GM10847 (cell line): ENCODE data around the gene WWC1.

Experiments
- POLR2A ChIP-seq: IDR thresholded peaks from 2 replicates; pipeline ENCODE4 v1.6.1; 2011; ENCODE audit not compliant: insufficient read length; ENCODE audit errors: extremely low read depth

Gene WWC1

DNA sequence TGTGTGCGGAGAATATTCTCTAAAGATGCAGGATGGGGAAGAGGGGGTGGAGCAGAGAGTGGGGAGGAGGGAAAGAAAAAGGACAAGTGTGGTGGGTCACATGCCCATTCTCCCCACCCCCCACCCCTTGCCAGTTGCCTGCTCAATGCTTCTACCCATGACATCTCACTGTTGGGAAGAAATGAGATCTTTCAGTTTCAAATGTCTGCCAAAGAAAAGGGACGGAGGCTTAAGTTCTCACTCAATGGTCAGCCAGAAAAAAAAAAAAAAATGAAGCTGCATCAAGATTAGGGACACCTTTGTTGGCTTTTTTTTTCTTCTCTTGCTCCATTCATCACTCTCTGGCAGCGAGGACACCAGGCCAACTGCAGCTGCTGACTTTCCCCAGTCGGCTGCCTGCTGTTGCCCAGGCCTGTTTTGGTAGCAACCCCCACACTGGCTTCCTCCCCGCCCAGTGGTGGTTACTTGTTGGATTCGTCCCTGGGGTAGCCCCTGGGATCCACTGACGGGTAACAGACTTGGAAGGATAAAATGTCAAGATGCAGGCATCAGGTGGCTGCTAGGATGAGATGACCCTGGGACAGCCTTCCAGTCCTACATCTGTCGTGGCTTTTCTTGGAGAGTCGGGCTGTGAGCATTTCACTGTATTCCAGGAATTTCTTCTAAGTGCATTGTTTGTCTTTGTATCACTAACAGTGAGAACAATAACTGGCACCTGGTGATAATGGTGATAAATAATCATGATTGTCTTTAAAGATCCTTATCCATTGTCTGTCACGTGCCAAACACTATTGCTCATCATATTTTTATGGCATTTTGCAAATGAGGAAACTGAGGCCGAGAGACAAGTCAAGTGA lies 9.1 kb downstream of the WWC1 start:
- no peak for TF ChIP-seq POLR2A

DNA sequence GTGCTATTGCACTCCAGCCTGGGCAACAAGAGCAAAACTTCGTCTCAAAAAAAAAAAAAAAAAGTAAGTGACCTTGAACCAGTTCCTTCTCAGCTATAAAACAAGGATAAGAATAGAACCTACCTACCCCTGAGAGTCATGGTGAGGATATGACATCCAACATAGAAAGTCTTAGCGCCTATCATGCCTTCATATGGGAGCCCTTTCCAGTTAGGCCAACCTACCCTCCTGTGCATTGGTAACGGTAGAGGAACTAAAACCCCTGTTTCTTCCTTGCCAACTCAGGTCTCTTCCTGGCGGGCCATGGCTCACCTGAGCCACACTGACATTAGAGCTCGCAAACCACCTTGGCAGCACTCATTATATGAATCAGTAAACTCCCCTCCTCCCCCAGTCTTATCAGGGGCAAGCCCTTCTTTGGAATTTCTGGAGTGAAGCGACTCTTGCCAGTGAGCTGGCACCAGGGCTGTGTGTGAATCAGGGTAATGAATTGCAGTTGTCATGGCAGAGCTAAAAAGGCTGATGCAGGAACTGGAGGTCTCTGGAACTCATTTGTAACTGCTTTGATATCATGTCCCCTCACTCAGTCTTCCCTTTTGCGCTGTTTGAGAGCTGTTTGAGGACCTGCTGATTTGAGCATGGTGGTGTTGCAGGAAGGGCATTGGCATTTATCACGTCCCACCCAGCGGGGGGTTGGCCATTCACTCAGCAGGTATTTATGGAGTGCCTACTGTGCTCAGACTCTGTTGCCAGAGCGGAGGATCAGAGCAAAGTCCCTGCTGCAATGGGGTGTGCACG lies 10.3 kb downstream of the WWC1 start:
- no peak for TF ChIP-seq POLR2A

DNA sequence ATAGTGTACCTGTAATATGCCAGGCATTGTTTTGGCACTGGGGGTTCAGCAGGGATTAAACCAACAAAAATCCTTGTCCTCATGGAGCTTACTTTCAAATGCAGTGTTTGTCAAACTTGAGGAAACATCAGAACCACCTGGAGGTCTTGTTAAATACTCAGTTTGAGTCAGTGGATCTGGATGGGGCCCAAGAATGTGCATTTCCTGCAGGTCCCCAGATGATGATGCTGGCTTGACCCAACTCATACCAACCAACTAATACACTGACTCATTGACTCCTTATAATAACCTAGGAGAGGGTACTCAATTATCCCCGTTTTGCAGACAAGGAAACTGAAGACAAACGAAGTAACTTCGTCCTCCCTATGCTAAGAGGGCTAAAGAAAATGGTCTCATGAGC lies 11.3 kb downstream of the WWC1 start:
- no peak for TF ChIP-seq POLR2A

DNA sequence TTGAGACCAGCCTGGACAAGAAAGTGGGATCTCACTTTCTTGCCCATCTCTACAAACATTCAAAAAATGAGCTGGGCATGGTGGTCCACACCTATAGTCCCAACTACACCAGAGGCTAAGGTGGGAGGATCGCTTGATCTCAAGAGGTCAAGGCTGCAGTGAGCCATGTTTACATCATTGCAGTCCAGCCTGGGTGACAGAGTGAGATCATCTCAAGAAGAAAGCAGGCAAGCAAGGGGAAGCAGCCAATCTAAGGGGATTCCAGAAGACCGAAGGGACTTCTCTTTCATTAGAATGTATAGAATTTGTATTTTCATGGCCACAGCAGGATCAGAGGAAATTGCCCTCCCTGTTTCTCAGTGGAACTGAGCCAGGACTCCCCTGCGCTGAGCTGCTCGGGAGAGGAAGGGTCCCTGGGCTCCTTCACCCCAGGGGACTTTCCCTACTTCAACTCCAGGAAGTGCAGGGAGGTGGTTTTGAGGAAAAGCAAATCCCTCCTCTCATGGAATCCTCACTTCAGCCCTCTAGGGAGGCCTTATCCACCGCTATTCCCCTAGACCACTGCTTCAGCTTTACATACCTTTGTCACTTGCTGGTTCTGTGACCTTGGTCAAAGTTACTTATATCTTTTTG lies 12.1 kb downstream of the WWC1 start:
- TF ChIP-seq POLR2A: no peak

DNA sequence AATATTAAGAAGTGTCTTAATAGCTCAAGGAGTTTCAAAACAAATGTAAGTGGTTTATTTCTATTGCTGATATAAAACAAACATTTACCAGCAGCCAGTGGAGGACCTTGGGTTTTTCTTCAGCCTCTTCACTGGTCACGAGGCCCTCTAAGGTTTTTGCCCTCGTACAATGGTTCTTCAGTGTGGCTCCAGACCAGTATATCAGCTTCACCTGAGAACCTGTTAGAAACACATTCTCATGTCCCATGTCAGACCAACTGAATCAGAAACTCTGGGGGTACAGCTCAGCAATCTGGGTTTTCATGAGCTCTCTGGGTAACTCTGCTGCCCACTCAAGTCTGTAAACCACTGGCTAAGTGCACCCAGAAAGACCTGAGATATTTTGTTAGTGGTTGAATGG lies 12.9 kb downstream of the WWC1 start:
- no peak for TF ChIP-seq POLR2A

DNA sequence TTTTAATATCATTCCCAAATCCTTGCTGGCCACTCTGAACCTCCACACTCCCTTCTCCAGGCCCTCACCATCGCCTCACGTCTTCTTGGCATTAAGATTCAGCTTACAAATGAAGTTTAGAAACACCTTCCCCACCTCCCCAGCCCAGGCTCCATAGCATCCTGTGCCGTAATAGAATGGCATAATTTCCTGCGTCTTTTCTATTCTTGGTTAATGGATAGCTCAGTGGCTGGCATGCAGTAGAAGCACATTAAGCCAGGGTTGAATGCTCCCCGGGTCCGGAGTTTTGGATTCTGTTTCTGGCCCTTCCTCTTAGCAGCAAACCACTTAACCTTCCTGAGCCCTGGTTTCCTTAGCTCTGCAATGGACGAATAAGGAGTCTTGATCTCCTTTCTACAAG lies 13.8 kb downstream of the WWC1 start:
- no peak for TF ChIP-seq POLR2A

DNA sequence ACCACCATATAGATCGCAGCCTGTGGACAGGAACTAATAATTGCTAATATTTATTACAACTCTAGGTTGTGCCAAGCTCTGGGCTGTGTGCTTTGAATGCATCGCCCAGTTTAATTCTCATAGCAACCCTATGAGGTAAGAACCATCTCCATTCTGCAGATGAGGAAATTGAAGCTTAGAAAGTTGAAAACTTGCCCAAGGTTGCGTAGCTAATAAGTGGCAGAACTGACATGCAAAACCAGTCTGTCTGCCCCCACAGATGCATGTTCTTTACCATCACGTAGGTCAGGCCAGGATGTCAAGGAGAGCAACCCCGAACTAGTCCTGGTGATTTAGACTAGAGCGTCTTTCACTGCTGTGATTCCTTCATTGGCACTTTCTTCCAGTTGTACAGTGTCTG lies 15.6 kb downstream of the WWC1 start:
- TF ChIP-seq POLR2A: no peak

DNA sequence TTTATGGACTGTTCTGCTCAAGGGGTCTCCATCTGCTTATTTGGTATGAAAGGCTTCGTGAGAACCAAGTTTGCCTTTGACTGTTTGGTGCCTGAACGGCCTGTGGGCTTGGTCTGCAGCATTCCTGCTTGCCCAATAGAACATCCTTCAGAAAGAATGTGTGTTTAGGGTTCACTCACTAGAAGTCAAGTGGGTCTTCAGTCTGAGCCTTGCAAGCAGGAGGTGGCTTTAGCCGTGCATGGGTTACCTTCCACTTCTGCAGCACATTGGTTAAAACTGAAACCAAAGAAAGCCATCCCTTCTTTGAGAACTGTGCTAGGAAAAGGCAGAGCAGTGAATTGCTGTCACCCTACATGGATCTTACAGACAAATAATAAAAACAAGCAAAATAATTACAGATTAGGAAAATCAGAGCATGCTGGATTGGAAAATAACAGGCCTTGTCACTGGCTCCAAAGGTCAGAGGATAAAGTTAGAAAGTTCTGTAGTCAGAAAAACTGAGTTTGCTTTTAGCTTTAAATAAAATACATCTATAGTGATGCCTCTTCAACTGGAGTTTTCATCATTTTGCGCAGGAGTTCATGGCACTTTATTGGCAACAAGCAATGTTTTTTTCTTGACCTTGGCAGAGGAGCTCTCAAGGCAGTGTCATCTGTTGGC lies 16.6 kb downstream of the WWC1 start:
- TF ChIP-seq POLR2A: no peak

DNA sequence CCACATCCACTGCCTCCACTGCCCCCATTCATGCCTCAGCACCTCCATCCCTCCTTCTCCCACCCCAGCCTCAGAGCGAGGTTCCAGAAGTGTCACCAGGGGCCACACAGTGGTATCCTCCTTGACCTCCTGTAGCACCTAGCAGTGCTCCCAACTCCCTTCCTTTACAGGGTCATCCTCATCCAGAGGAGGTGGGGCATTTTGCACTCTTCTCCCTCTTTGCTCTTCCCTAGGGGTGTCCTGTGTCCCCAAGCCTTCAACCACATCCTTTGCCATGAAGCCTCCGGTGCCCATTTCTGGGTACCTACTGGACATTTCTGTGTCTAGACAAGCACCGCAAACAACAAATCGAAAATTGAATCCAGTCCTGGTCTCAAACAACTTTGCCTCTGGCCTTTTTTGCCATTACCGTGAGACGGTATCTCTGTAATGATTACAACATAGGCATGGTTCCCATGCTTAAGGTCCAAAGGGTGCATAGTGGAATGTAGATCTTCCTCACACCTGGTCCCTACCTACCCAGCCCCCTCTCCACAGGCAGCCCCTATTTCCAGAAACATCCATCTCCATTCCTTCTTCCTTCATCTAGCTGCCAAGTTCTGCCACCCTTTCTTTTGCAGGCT lies 17.6 kb downstream of the WWC1 start:
- no peak for TF ChIP-seq POLR2A

DNA sequence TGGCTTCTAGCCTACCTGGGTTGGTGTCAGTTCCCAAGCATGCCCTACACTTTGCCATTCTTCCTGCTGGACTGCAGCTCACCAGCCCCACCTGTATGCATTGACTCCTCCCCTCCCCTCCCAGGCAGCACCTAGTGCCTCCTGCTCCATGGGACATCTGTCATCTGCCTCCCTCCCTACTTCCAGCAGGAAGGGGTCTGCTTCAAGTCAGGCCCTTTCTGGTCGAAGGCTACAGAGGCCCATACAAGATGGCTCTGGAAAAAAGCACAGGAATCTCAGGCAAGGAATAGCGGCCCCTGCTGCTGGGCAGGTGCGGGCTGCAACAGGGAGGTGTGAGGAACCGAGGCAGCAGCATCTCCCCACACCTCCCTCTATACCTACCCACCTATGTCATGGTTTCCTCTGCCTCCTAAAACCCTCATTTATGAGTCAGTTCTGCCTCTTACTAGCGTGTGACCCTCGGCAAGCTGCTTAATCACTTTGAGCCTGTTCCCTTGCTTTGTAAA lies 19.7 kb downstream of the WWC1 start:
- no peak for TF ChIP-seq POLR2A

DNA sequence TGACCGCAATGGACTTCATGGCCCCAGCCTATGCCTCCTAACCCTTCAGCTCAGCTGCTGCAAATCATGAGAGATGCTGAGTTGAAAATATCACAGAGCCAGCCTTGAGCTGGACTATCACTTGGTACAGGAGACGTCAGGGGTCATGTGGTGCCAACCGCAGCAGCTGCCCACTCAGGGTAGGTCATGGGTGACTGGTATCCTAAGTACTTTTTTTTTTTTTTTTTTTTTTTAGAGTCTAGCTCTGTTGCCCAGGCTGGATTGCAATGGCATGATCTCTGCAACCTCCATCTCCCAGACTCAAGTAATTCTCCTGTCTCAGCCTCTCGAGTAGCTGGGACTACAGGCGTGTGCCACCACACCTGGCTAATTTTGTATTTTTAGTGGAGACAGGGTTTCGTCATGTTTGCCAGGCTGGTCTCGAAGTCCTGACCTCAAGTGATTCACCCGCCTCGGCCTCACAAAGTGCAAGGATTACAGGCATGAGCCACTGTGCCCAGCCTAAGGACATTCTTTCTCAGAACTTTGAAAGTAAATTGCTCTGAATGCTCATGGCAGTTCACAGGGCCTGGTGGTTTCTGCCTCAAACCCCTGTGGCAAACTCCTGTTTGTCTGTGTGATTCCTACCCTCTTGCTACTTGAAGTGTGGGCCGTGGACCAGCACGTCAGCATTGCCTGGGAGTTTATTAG lies 21.3 kb downstream of the WWC1 start:
- no peak for TF ChIP-seq POLR2A

DNA sequence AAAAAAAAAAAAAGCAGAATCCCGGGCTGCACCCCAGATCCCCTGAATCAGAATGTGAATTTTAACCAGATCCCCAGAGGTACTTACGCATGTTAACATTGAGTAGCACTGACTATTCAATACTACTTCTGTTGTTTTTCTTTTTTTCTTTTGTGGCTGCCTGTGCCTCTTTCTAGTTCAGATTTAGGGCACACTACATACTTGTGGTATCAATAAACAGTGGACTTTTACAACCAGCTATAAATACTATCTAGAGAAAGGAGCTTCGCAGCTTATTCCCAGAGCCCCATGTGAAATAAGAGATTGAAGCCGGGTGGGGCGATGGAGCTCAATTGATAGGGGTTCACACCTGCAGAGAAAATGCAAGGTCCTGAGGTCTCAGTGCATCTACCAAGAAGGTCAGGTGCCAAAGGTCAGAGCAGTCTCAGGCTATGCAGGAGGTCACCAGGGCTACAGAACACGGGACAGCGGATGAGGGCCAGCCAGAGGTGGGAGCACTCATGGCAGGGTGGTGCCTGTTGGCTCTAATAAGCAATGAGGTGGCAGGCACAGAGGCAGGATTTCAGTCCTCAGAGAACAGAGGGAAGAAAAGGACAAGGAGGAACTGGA lies 22.3 kb downstream of the WWC1 start:
- TF ChIP-seq POLR2A: no peak

DNA sequence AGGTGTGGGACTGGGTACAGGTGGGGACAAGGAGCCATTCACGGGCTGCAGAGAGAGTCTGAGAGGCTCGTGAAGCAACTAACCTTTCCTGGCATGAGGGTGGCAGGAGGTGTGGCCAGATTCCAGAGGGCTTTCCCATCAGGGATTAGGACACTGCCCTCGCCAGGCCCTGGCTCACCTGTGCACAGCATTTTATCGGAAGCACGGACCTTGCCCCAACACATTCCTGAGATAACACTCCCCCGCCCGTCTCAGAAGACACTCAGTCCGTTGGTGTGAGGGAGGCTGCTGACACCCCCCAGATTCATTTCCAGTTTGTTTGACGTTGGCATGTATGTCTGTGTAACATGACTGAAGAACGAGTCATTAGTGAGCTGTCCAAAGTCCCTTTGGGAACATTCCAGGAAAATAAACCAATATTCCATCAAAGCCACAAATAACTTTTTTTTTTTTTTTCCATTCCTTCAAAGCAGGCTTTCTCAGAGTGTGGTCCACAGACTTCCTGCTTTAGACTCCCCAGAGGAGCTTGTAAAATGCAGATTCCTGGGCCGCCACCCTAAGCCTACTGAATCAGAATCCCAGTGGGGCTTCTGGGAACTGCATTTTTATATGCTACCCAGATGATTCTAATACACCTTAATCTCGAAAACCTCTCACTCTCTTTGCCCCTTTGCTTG lies 23.4 kb downstream of the WWC1 start:
- no peak for TF ChIP-seq POLR2A
